MM.1S (cell line): Measurements from ENCODE around the gene DCAF8L2.

Experiments
- DNase-seq: peaks from one replicate; pipeline ENCODE4 v3.0.0-alpha.2; 2015
- H2AFZ ChIP-seq: fragments of 300-600 bp; sonication (generic); 2 replicates; pipeline ENCODE4 v1.6.0; 2016; ENCODE audit warnings: antibody characterized with exemption, low read length
- H3F3A ChIP-seq: fragments of 300-600 bp; sonication (generic); 2 replicates; pipeline ENCODE4 v1.6.1; 2016; ENCODE audit warnings: mild to moderate bottlenecking, antibody characterized with exemption, low read length, moderate library complexity, mixed read lengths; ENCODE audit not compliant: insufficient read depth
- H3K27ac ChIP-seq: fragments of 300-600 bp; sonication (generic); 2 replicates; pipeline ENCODE4 v1.5.1; 2016; ENCODE audit warnings: mild to moderate bottlenecking, low read length
- H3K27me3 ChIP-seq: fragments of 300-600 bp; sonication (generic); replicated peaks from 2 replicates; pipeline ENCODE4 v1.6.0; 2016; ENCODE audit warnings: low read length; ENCODE audit not compliant: insufficient read depth
- H3K36me3 ChIP-seq: fragments of 300-600 bp; sonication (generic); replicated peaks from 2 replicates; pipeline ENCODE4 v1.6.1; 2016; ENCODE audit warnings: mild to moderate bottlenecking, low read length, mixed read lengths; ENCODE audit not compliant: insufficient read depth
- H3K4me1 ChIP-seq: fragments of 300-600 bp; sonication (generic); 2 replicates; pipeline ENCODE4 v1.6.1; 2016; ENCODE audit warnings: low read length, mixed read lengths
- H3K4me2 ChIP-seq: fragments of 300-600 bp; sonication (generic); 2 replicates; pipeline ENCODE4 v1.6.0; 2016; ENCODE audit warnings: low read depth, low read length
- H3K4me3 ChIP-seq: fragments of 300-600 bp; sonication (generic); 2 replicates; pipeline ENCODE4 v1.5.1; 2016; ENCODE audit warnings: low read length, mixed read lengths
- H3K79me2 ChIP-seq: fragments of 300-600 bp; sonication (generic); 2 replicates; pipeline ENCODE4 v1.6.1; 2016; ENCODE audit warnings: mixed run types, low read length, mixed read lengths
- H3K9ac ChIP-seq: fragments of 300-600 bp; sonication (generic); 2 replicates; pipeline ENCODE4 v1.6.1; 2016; ENCODE audit warnings: low read length, mixed read lengths
- H3K9me2 ChIP-seq: fragments of 300-600 bp; sonication (generic); replicated peaks from 2 replicates; pipeline ENCODE4 v1.6.1; 2016; ENCODE audit warnings: mild to moderate bottlenecking, low read length, mixed read lengths; ENCODE audit not compliant: insufficient read depth
- H3K9me3 ChIP-seq: fragments of 300-600 bp; sonication (generic); replicated peaks from 2 replicates; pipeline ENCODE4 v1.6.1; 2016; ENCODE audit warnings: mild to moderate bottlenecking, low read length, mixed read lengths; ENCODE audit not compliant: insufficient read depth
- H4K20me1 ChIP-seq: fragments of 300-600 bp; sonication (generic); 2 replicates; pipeline ENCODE4 v1.6.1; 2016; ENCODE audit warnings: mild to moderate bottlenecking, low read length, moderate library complexity, mixed read lengths; ENCODE audit not compliant: insufficient read depth
- CTCF ChIP-seq: fragments of 300-600 bp; sonication (generic); IDR thresholded peaks from 2 replicates; pipeline ENCODE4 v1.5.1; 2016; ENCODE audit warnings: antibody characterized with exemption, low read length, mixed read lengths
- EZH2 ChIP-seq: fragments of 300-600 bp; sonication (generic); optimal IDR thresholded peaks from 2 replicates; pipeline ENCODE3; 2017; ENCODE audit warnings: low read depth, mild to moderate bottlenecking, antibody characterized with exemption, low read length, mixed read lengths
- EZH2phosphoT487 ChIP-seq: fragments of 300-600 bp; sonication (generic); IDR thresholded peaks from 2 replicates; pipeline ENCODE4 v1.6.1; 2018; ENCODE audit warnings: antibody characterized with exemption, low read length

DCAF8L2 gene

GRCh38 chrX:27674491-27674890 is 84.3 kb downstream of the DCAF8L2 start:
- H3K27me3 ChIP-seq = no peaks in the 10 kb centered on the region
- no peak overlapping the region for H3K4me2 ChIP-seq
- no peak overlapping the region for H3K27ac ChIP-seq
- no peak overlapping the region for H3K4me3 ChIP-seq
- H3K9ac ChIP-seq = no peak overlapping the region
- DNase-seq = no peak
- no peaks in the 10 kb centered on the region for H3K79me2 ChIP-seq
- H3K4me1 ChIP-seq = no peaks in the 10 kb centered on the region
- H3K36me3 ChIP-seq = no peaks in the 10 kb centered on the region
- no peaks in the 10 kb centered on the region for H3K9me3 ChIP-seq
- no peaks in the 10 kb centered on the region for H3F3A ChIP-seq
- H2AFZ ChIP-seq = no peak overlapping the region
- H3K9me2 ChIP-seq = no peaks in the 10 kb centered on the region
- H4K20me1 ChIP-seq = no peaks in the 10 kb centered on the region
- no peak for TF ChIP-seq EZH2phosphoT487
- TF ChIP-seq EZH2 = no peak
- no peak for TF ChIP-seq CTCF

GRCh38 chrX:27675493-27675892 is 85.3 kb downstream of the DCAF8L2 start:
- no peak for TF ChIP-seq CTCF
- TF ChIP-seq EZH2 = no peak
- no peak for TF ChIP-seq EZH2phosphoT487

GRCh38 chrX:27679281-27679680 is 89.1 kb downstream of the DCAF8L2 start:
- Histone ChIP-seq H3K9me3 (no peaks in the 10 kb centered on the region), H3K27ac (no peak overlapping the region), H3K4me1 (no peaks in the 10 kb centered on the region), H3K36me3 (no peaks in the 10 kb centered on the region), H3K9ac (no peak overlapping the region), H3K27me3 (no peaks in the 10 kb centered on the region), H3F3A (no peaks in the 10 kb centered on the region), H3K4me2 (no peak overlapping the region), H3K4me3 (no peak overlapping the region), H3K9me2 (no peaks in the 10 kb centered on the region), H3K79me2 (no peaks in the 10 kb centered on the region), H4K20me1 (no peaks in the 10 kb centered on the region), H2AFZ (no peak overlapping the region)
- no peak for TF ChIP-seq EZH2phosphoT487
- DNase-seq = no peak

More at GRCh38 chrX:27675493-27675892, 85.3 kb downstream of the DCAF8L2 start:
- Histone ChIP-seq H3K27ac (no peak overlapping the region), H3K79me2 (no peaks in the 10 kb centered on the region), H3K9me3 (no peaks in the 10 kb centered on the region), H3K4me2 (no peak overlapping the region), H4K20me1 (no peaks in the 10 kb centered on the region), H3K9me2 (no peaks in the 10 kb centered on the region), H3F3A (no peaks in the 10 kb centered on the region), H3K4me1 (no peaks in the 10 kb centered on the region), H2AFZ (no peak overlapping the region), H3K27me3 (no peaks in the 10 kb centered on the region), H3K4me3 (no peak overlapping the region), H3K9ac (no peak overlapping the region), H3K36me3 (no peaks in the 10 kb centered on the region)
- no peak for DNase-seq

- Histone ChIP-seq H3K4me1 (no peaks in the 10 kb centered on the region), H3K36me3 (no peaks in the 10 kb centered on the region), H3K9me2 (no peaks in the 10 kb centered on the region), H3K4me3 (no peak overlapping the region), H4K20me1 (no peaks in the 10 kb centered on the region), H3K79me2 (no peaks in the 10 kb centered on the region), H2AFZ (no peak overlapping the region), H3F3A (no peaks in the 10 kb centered on the region), H3K4me2 (no peak overlapping the region), H3K9me3 (no peaks in the 10 kb centered on the region), H3K27me3 (no peaks in the 10 kb centered on the region), H3K9ac (no peak overlapping the region), H3K27ac (no peak overlapping the region)
- TF ChIP-seq EZH2 (no peak), EZH2phosphoT487 (no peak), CTCF (no peak)
- no peak for DNase-seq
These were observed 90.6 kb downstream of the DCAF8L2 start for GRCh38 chrX:27680726-27681125.
